Lung (tissue), 12 donors: ENCODE data around the gene SLC25A20. TPM values are rescaled to one million over a fixed set of nuclear protein-coding genes. Genes with fewer than 3 reads are reported as not detected.

Source experiments
- ATAC-seq: fragments of 200-7000 bp; cut with Tn5 transposase; one replicate; pipeline ENCODE4 v1.9.1; 2020; ENCODE audit warnings: moderate number of reproducible peaks; ENCODE audit not compliant: insufficient read depth, low FRiP score
- DNase-seq, 3 donors: peaks; one replicate each; pipeline ENCODE4 v3.0.0-alpha.2; 2013 to 2017
- H3K27ac ChIP-seq, 2 donors: one replicate each; pipeline ENCODE4 v1.5.1; 2013; ENCODE audit warnings: mild to moderate bottlenecking in 2 of 2, moderate library complexity in 2 of 2, control low read depth in 1 of 2, inconsistent platforms in 1 of 2, low read depth in 1 of 2, low read length in 1 of 2
- H3K27me3 ChIP-seq, 3 donors: one replicate each; pipeline ENCODE4 v1.5.1; 2013; ENCODE audit warnings: low read length in 2 of 3; ENCODE audit not compliant: control insufficient read depth in 3 of 3, insufficient read depth in 3 of 3
- H3K36me3 ChIP-seq, 4 donors: one replicate each; pipeline ENCODE4 v1.5.1; 2013; ENCODE audit warnings: low read length in 4 of 4, mild to moderate bottlenecking in 1 of 4, moderate library complexity in 1 of 4; ENCODE audit not compliant: control insufficient read depth in 4 of 4, insufficient read depth in 4 of 4
- H3K4me1 ChIP-seq, 5 donors: one replicate each; pipeline ENCODE4 v1.5.1; 2013; ENCODE audit warnings: low read length in 5 of 5, mild to moderate bottlenecking in 2 of 5, moderate library complexity in 1 of 5; ENCODE audit not compliant: control insufficient read depth in 5 of 5, insufficient read depth in 5 of 5
- H3K4me3 ChIP-seq: one replicate; pipeline ENCODE4 v1.5.1; 2013; ENCODE audit warnings: mild to moderate bottlenecking, control low read depth, moderate library complexity
- H3K9ac ChIP-seq, 2 donors: one replicate each; pipeline ENCODE4 v1.5.1; 2013; ENCODE audit warnings: low read length in 2 of 2, control low read depth in 1 of 2; ENCODE audit not compliant: insufficient read depth in 1 of 2
- H3K9me3 ChIP-seq, 4 donors: one replicate each; pipeline ENCODE4 v1.5.1; 2013; ENCODE audit warnings: low read length in 3 of 4, mild to moderate bottlenecking in 1 of 4, moderate library complexity in 1 of 4; ENCODE audit not compliant: control insufficient read depth in 4 of 4, insufficient read depth in 3 of 4
- CTCF ChIP-seq: IDR thresholded peaks from 2 replicates; pipeline ENCODE4 v1.5.1; 2012; ENCODE audit warnings: mild to moderate bottlenecking; ENCODE audit errors: control extremely low read depth, extremely low read depth
- WGBS, 2 donors: extraction: QIAGEN DNeasy Blood & Tissue Kit; methylation state at CpG; one replicate each; pipeline ENCODE4 v1.1.7; 2013; 5-methylcytosine and 5-hydroxymethylcytosine counted together
- polyA plus RNA-seq, 2 donors: library from polyadenylated mRNA; stranded (reverse); fragments of 200-250 nt; gene quantifications; one replicate each; pipeline ENCODE4 v1.2.1, GENCODE V29; 2013
- total RNA-seq, 2 donors: library from RNA; depleted of rRNA in 1 of 2; stranded (reverse); fragments of >200 nt in 1 of 2; gene quantifications; one replicate each; pipeline ENCODE4 v1.2.1, GENCODE V29; 2014 to 2021
- donor health status: control.
- donor health status: control.
- donor health status: Bipolar disorder and iron deficiency.
- donor health status: healthy.
- donor health status: DM: yes; HTN: yes; CAD: no.

The SLC25A20 gene
- total and polyA plus RNA-seq, 4 donors, result 8.1 to 19.3 (median 14.6) TPM

DNA sequence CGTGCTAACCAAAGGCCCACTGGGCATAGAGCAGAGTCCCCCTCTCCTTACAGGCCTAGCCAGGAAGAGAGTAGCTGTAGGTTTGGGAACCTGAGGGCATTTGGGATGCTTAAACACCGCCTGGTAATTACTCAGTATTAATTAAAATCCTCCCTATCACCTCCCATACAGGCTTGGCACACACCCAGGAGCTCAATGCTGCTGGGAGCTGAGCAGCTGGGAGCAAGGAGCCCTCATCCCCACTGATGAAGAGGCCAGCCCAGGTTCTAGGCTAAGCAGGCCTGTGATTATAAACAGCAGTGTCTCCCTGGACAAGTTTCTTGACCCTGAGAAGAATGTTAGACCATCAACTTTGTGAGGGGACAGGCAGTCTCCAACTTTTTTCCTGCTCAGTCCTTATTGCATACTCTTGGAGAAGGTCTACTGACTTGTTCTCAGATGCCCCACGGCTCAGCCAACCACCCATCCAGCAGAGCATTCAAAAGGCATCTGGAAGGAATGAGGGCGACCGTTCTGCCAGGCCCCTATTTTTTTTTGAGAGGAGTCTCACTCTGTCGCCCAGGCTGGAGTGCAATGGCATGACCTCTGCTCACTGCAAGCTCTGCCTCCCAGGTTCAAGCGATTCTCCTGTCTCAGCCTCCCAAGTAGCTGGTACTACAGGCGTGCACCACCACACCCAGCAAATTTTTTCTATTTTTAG lies 49.7 kb downstream of the SLC25A20 start:
- no peak overlapping the region for H3K9ac ChIP-seq
- ATAC-seq (no peak), DNase-seq (no peak)
- no peak overlapping the region for H3K4me3 ChIP-seq
- H3K4me1 ChIP-seq, result peaks cover 0 to 16% (median 5%) of the 10 kb centered on the region in 5 donors
- no peaks in the 10 kb centered on the region for H3K36me3 ChIP-seq
- no peaks in the 10 kb centered on the region for H3K27me3 ChIP-seq
- 97 to 98% methylated on average over 8 of the region's 8 CpGs for WGBS, 2 donors
- no peak overlapping the region for H3K27ac ChIP-seq
- no peaks in the 10 kb centered on the region for H3K9me3 ChIP-seq
- TF ChIP-seq CTCF, result no peak

GRCh38 chr3:48847504-48848423 lies 50.9 kb downstream of the SLC25A20 start, which contains the start of gene PRKAR2A:
TSS of gene PRKAR2A (minus strand) at chr3:48847874. CDS start at chr3:48847596, 278 bp downstream.
- Histone ChIP-seq H3K4me1 (peaks cover 0 to 16% (median 5%) of the 10 kb centered on the region in 5 donors), H3K27ac (peak within 1 kb of the TSS; percentile 91 to 96), H3K9ac (peak within 1 kb of the TSS; percentile 42 to 87), H3K9me3 (no peaks in the 10 kb centered on the region), H3K27me3 (no peaks in the 10 kb centered on the region), H3K4me3 (peak within 1 kb of the TSS; percentile 88), H3K36me3 (no peaks in the 10 kb centered on the region)
- no peak for TF ChIP-seq CTCF
- ATAC-seq, result peak; percentile 96
- peak; percentile 91 to 95 (median 92) for DNase-seq
- WGBS, 2 donors, result 2 to 4% methylated on average over 52 to 81 of the region's 81 CpGs

DNA sequence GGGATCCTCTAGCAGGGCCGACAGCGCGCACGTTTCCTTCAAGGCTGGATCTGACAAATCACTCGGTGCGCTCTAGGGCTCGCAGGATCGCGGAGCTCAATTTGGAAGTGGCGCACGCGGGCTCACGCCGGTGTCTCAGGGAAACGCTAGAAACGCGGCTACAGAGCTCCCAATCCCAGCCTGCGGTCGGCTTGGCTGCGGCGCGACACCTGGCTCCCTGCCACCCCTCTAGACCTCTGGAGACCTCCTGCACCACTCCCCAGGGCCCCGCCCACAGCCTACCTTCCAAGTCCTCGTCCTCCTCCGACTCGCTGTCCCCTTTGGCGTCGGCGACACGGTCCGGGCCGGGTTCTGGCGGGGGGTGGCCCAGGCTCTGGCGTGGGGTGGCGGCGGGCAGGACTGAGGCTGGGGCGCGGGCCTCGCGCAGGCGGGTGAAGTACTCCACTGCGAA lies 51.6 kb downstream of the SLC25A20 start:
- H3K9ac ChIP-seq, result peak overlapping the region in 1 of 2 donors; percentile 87
- 0% methylated on average over 42 of the region's 42 CpGs for WGBS, 2 donors
- no peak for TF ChIP-seq CTCF
- DNase-seq, result peak; percentile 76 to 79 (median 78)
- H3K4me1 ChIP-seq, result peaks cover 0 to 16% (median 5%) of the 10 kb centered on the region in 5 donors
- H3K36me3 ChIP-seq, result no peaks in the 10 kb centered on the region
- H3K9me3 ChIP-seq, result no peaks in the 10 kb centered on the region
- peak overlapping the region; percentile 88 for H3K4me3 ChIP-seq
- H3K27me3 ChIP-seq, result no peaks in the 10 kb centered on the region
- ATAC-seq, result peak; percentile 71
- H3K27ac ChIP-seq, result peak overlapping the region; percentile 91 to 96
